NCI-H2227 treated with DMSO at 0.1 percent for 48 hours (cell line): ENCODE results near the gene NADK.
"Not testable (repeated sequence)": the region's sequence is repeated elsewhere in the genome, so short reads cannot be mapped to it uniquely, and the experiment has no call there.

Experiments
- DNase-seq: peaks from one replicate; lab custom pipeline; 2025; lab: John Stamatoyannopoulos, UW

The NADK gene

GRCh38 chr1:1763657-1764621 lies 14.3 kb downstream of the NADK start:
- DNase-seq = no peak

- DNase-seq = no peak
Observed at GRCh38 chr1:1761504-1762376, 16.5 kb downstream of the NADK start.

DNA sequence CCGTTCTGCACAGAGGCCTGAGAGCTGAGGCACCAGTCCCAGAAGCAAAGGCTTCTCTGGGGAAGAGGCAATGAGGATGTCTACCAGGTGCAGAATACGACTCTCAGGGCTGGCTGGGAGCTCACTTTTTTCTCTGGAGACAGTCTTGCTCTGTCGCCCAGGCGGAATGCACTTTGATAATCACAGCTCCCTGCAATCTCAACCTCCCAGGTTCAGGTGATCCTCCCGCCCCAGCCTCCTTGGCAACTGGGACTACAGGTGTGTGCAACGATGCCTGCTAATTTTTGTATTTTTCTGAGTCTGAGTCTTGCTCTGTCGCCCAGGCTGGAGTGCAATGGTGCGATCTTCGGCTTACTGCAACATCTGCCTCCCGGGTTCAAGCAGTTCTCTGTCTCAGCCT lies 17.6 kb downstream of the NADK start:
- no peak for DNase-seq

DNA sequence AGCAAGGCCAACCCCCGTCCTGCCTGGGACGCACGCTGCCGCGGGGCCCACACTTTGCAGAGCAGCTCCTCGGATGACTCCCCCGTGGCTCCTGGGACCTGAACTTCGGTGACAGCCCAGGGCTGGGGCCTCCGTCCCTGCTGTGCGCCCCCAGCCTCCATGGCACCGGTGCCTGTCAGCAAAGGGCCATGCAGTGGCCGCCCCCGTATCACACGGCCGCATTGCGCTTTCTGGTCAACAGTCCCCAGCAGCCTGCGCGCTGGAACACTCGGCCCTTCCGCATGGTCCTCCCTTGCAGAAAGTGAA lies 18.0 kb downstream of the NADK start:
- no peak for DNase-seq

- DNase-seq = no peak
Observed at GRCh38 chr1:1759456-1760344, 18.6 kb downstream of the NADK start.

- DNase-seq = no peak
Observed at GRCh38 chr1:1758692-1759455, 19.4 kb downstream of the NADK start.

DNA sequence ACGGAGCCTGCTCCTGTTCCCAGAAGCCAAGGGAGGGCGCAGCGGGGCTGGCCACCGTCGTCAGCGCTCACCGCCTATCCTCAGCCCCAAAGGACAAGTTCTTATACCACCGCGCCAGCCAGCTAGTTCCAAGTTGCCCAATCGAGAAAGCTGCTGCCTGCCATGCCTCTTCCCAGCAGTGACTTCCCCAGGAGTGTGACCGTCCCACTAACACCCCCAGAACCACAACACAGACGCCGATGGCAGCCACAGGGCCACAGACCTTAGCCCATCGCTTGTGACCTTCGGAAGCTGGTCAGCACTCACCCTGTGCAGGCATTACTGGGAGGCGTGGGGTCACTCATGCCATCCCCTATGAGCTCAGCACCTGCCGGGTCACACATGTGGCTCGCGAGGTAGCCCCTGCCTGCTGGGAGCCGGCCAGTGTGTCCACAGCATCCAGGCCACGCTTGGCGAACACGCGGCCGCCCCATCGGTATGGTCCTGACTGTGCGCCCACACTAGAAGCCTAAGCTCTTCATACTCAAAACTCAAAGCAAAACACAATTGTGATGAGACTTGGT lies 20.1 kb downstream of the NADK start:
- DNase-seq = no peak

GRCh38 chr1:1757422-1758058 lies 20.7 kb downstream of the NADK start:
- no peak for DNase-seq

DNA sequence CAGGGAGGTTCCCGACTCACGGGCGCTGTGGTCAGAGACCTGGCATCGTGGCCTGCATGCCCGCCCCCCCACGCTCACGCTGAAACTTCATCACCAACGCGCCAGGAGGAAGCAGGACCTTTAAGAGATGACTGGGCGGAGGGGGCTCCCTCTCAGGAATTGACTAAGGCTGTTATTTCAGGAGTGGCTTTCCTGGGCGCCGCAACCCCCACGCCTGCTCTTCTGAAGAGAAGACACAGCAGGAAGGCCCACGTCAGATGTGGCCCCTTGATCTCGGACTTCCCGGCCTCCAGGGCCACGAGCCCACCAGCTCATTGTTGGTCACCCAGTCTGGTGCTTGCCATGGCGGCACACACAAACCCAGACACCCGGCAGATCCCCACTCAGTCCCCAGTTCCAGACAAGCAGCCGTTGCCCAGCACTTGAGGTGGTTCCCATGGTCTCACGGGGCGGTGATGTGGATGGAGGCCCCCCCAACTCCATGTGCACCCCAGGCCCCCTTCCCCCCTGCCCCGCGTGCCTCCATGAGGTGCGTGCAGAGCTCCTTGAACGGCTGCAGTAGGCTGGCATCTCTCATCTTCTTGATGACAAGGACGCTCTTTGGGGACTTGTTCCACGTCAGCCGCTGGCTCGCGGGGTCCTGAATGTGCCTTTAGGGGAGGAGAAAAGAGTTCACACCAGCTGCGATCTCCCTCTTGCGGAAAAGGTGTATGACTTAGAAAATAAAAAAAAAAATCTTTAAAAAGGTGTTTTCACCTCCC lies 21.4 kb downstream of the NADK start:
- DNase-seq = no peak

GRCh38 chr1:1755852-1756251 lies 22.4 kb downstream of the NADK start:
- DNase-seq = no peak

- DNase-seq = no peak
Observed at GRCh38 chr1:1755426-1755825, 22.8 kb downstream of the NADK start.

DNA sequence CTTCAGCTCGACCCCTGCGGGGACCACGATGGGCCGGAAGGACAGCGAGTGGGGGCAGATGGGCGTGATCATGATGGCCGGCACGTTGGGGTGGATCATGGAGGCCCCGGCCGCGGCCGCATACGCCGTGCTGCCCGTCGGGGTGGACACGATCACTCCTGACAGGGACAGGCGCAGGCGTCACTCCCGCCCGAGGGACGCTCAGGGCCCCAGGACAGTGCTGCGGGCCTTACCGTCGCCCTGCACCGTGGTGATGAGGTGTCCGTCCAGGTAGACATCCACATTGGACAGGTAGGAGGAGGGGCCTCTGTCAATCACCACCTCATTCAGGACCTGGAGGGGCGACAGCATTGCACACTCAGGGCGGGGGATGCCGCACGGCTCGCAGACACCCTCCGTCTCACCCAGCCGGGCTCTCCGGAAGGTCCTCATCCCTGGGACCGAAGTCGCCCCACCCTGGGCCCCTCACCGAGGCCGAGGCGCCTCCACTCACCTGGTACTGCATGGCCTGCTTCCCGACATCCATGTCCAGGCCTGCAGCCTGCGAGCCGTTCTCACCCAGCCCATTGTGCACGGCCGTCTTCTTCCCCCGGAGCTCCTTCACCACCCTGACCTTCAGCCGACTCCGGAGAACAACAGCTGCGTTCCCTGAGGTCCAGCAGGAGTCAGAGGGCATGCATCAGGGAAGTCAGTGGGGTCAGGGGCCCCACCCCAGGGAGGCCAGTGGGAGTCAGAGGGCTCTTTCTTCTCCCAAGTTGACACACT lies 24.0 kb downstream of the NADK start:
- DNase-seq = no peak

DNA sequence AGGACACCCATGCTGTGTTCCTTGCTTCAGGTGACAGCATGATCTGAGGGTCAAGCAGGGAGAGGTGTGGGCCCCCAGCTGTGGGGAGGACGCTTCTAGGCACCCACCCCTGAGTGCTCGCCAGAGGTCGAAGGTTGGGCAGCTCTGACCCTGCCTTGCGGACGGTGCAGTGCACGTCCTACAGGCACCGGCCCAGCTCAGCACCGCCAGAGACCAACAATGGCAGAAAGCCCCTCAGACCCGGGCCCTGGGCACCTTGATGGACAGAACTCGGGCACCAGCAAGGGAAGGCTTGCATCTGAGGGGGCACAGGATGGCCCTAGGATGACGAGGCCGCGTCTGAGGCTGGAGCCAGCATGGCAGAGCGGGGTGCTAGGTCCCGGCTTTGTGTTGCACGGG lies 24.7 kb downstream of the NADK start:
- DNase-seq = no peak

- DNase-seq = no peak
Observed at GRCh38 chr1:1752636-1753606, 25.3 kb downstream of the NADK start.

GRCh38 chr1:1752190-1752589 lies 26.1 kb downstream of the NADK start:
- no peak for DNase-seq

- not testable (repeated sequence) for DNase-seq
Observed at GRCh38 chr1:1749941-1750340, 28.3 kb downstream of the NADK start.

GRCh38 chr1:1748686-1749321 lies 29.5 kb downstream of the NADK start:
- DNase-seq = no peak
